ENCODE data around the gene FGD2. TPM values are rescaled to one million over a fixed set of nuclear protein-coding genes. Genes with fewer than 3 reads are reported as not detected.

The FGD2 gene
- total RNA-seq, 1 experiment from 2014 or later: 0.13 TPM

DNA sequence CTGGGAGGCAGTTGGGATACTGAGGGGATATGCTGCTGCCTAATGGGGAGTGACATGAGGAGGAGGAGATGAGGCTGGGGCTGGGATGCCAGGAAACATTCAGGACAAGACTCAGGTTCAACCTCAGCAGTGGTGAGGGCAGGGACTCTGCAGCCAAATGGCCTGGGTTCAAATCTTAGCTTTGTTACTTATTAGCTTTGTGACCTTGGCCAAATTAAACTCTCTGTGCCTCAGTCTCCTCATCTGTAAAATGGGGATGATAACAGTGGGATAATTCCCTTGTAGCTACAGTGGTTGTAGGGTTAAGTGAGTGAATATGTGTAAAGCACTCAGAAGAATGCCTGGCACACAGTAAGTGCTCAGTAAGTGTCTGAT lies 49.0 kb upstream of the FGD2 start:
- TF ChIP-seq, protein P1, sequence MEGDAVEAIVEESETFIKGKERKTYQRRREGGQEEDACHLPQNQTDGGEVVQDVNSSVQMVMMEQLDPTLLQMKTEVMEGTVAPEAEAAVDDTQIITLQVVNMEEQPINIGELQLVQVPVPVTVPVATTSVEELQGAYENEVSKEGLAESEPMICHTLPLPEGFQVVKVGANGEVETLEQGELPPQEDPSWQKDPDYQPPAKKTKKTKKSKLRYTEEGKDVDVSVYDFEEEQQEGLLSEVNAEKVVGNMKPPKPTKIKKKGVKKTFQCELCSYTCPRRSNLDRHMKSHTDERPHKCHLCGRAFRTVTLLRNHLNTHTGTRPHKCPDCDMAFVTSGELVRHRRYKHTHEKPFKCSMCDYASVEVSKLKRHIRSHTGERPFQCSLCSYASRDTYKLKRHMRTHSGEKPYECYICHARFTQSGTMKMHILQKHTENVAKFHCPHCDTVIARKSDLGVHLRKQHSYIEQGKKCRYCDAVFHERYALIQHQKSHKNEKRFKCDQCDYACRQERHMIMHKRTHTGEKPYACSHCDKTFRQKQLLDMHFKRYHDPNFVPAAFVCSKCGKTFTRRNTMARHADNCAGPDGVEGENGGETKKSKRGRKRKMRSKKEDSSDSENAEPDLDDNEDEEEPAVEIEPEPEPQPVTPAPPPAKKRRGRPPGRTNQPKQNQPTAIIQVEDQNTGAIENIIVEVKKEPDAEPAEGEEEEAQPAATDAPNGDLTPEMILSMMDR (conservative IDR thresholded peaks at IDR 0.05): no peak
- Histone ChIP-seq H3K18ac (ENCODE audit: insufficient read length, low read depth, low read length) (no peak overlapping the region), H4K5ac (ENCODE audit: insufficient read length, low read depth, low read length) (no peak overlapping the region), H2BK12ac (ENCODE audit: insufficient read length, low read depth, low read length) (no peak overlapping the region), H3K4me2 (ENCODE audit: insufficient read depth, insufficient read length, low read length) (no peak overlapping the region), H3K4me1 (ENCODE audit: insufficient read depth, low read length) (no peaks in the 10 kb centered on the region), H3K23me2 (ENCODE audit: insufficient read length, low read depth, low read length, poor library complexity, severe bottlenecking) (no peaks in the 10 kb centered on the region), H4K20me1 (ENCODE audit: control insufficient read depth, insufficient read depth, insufficient read length) (no peaks in the 10 kb centered on the region), H3K79me2 (ENCODE audit: insufficient read depth, low read length) (no peaks in the 10 kb centered on the region), H3K9me3 (ENCODE audit: control insufficient read depth, low read depth, low read length) (no peaks in the 10 kb centered on the region), H3K9ac (ENCODE audit: extremely low read depth, insufficient read length, low read length) (no peak overlapping the region), H3K79me1 (ENCODE audit: insufficient read depth, low read depth, low read length, poor library complexity, severe bottlenecking) (no peaks in the 10 kb centered on the region), H4K8ac (replicated peaks; ENCODE audit: insufficient read length, low read depth, low read length) (no peak overlapping the region), H3K4ac (ENCODE audit: low read depth, low read length) (no peak overlapping the region), H2BK5ac (ENCODE audit: insufficient read length, low read length) (no peak overlapping the region), H2BK120ac (ENCODE audit: low read depth, low read length, poor library complexity, severe bottlenecking) (no peak overlapping the region), H2BK20ac (ENCODE audit: low read depth, low read length, poor library complexity, severe bottlenecking) (no peak overlapping the region), H3K14ac (ENCODE audit: insufficient read depth, low read length) (no peak overlapping the region), H4K91ac (ENCODE audit: insufficient read length, low read depth, low read length) (no peak overlapping the region), H3K27ac (ENCODE audit: insufficient read length, low read depth, low read length) (no peak overlapping the region), H2AK5ac (ENCODE audit: insufficient read length, low read length) (no peak overlapping the region), H3K23ac (ENCODE audit: insufficient read length, low read depth, low read length) (no peak overlapping the region), H2BK15ac (ENCODE audit: low read depth, low read length) (no peak overlapping the region), H2AFZ (ENCODE audit: low read length) (no peak overlapping the region), H3K27me3 (ENCODE audit: insufficient read depth, low read length) (no peaks in the 10 kb centered on the region), H3K56ac (ENCODE audit: insufficient read length, low read depth, low read length) (no peak overlapping the region), H3T11ph (ENCODE audit: low read length) (no peak overlapping the region)
- H3K4me1 Mint-ChIP-seq: peaks cover 9 to 10% of the 10 kb centered on the region in 2 experiments; a peak in 3 of 4 replicates
- no peak overlapping the region for H3K4me3 Mint-ChIP-seq
- H3K9me3 Mint-ChIP-seq: no peaks in the 10 kb centered on the region
- no peaks in the 10 kb centered on the region for H3K36me3 Mint-ChIP-seq (ENCODE audit: insufficient read depth in 1 of 3, low read depth in 3 of 3)
- H3K27ac Mint-ChIP-seq: no peak overlapping the region; a peak in 1 of 7 replicates
- H3K27me3 Mint-ChIP-seq (ENCODE audit: low read depth): no peaks in the 10 kb centered on the region
- no peak for DNase-seq
